HG03457 (cell line): ENCODE results near the gene TEAD4.

ENCODE experiments used
- ATAC-seq: cut with Tn5 transposase; IDR thresholded peaks from one replicate; pipeline ENCODE4 v1.9.1; 2021; ENCODE audit warnings: moderate number of reproducible peaks; ENCODE audit not compliant: unreplicated experiment

Gene TEAD4

DNA sequence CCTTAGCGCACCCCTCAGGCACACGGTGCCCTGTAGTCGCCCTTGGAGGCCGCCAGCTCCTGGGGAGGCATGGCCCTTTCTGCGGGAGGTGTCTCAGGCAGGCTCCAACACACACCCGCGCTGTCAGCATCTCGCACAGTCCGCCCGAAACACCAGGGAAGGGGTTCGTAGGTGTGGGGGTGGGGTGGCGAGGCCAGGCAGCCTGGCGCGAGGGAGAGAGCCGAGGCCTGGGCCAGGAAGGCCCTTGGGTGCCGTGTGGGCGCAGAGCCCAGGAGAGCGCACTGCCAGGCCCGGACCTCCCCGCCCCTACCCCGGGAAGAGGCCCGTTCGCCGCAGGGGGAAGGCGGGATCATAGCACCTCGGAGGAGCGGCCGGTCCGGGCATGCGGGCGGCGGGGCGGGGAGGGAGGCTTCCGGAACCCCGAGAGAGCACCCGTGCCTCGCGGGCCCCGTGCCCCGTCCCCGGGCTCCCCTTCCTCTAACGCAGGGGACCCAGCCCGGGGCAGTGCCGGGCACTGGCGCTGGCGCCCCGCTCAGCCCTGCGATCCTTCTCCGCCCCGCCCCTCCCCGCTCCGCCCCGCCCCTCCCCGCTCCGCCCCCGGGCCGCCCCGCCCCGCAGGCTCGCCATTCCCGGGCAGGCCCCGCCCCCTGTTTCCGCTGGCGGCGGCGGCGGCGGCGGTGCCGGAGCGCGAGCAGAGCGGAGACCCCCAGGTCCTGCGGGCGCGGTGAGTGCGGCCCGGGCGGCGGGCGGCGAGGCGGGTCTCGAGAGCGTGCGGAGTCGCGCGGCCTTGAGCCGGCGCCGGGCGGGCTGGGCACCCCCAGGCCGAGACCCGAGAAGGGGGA, 117.8 kb downstream of the TEAD4 start, which contains the start of gene TSPAN9:
TSS of gene TSPAN9 (plus strand) at position 650 of the 842 bp plus-strand sequence. CDS start 123,815 bp downstream, outside the sequence.
- no peak for ATAC-seq

DNA sequence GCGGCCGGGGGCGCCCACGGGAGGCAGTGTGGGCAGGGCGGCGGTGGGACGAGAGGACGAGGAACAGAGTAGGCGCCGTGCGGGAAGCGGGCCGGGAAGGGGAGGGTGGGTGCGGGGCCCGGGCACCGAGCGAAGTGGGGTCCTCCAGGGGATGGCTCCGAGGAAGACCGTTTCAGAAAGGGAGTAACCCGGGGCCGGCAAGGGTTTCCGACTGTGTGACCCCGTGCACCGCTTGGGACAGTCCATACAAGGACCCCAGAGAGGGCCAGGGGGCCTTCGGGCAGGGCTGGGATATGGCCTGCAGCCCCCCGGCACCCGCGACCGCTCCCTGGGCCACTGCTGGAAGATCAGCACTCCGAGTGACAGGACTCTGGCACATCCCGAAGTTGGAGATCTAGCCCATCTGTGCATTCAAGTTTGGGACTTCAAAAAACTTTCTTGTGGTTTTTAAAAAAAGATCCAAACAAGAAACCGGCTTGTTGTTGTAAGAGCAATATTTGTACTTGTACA, 118.4 kb downstream of the TEAD4 start:
- no peak for ATAC-seq

DNA sequence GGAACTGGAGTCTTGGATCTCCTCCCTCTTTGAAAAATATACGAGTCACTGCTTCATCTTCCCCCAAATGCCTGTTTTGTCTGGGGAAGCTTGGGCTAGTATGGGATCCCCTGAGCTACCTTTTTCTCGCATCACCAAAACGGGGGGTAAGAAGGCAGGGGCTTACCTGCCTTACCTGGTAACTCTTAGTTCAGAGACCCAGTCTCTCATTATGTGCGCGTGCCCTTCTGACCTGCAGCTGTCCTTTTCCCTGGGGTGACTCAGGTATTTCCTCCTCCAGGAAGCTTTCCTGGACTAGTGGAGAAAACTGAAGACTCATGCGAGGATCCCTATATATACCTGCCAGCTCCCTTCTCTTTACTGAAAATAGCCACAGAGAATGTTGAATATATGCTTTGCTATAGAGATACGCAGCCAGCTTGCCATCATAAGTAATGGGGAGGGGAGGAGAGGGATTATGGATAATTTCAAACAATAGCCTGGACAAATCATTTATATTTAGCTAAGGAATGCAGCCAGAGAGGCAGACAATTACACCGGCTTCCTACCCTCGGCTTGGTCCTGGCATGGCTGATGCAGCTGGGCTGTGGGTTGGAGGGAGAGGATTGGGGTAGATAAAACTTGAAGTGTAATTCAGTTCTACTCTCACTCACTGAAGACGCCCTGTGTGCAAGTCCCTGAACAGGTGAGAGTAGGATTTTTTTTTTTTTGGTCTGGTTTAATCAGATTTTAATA, 119.1 kb downstream of the TEAD4 start:
- no peak for ATAC-seq

DNA sequence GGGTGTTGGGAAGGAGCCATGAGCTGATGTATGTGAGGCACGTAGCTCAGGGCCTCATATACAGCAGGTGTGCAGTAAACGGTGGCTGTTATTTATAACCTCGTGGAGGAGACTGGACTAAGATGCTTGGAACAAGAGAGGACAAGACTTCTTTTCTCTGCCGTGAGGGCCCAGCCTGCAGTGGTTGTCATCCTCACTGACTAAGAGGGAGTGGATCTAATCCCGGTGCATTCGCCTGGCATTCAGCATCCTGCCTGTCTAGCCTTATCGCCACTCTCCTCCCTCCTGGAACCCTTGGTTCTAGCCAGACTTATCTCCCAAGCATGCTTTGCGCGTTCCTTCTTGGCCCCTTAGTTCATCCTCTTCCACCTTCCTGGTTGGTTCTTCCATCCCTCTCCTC, 121.9 kb downstream of the TEAD4 start:
- no peak for ATAC-seq

DNA sequence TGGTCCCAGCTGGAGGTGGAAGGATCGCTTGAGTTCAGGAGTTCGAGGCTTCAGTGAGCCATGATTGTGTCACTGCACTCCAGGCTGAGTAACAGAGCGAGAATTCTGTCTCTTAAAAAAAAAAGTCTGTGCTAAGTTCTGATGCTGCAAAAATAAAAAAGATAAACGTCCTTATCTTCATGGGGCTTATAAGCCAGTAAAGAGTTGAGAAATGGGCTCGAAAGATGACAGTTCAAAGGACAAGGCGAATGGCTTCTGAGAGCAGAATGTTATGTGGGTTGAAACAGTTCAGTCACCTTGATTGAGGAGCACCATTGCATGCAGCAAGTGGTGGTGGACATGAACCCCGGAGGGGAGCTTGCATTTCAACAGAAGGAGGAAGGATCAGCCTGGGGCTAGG, 122.7 kb downstream of the TEAD4 start:
- ATAC-seq = no peak

DNA sequence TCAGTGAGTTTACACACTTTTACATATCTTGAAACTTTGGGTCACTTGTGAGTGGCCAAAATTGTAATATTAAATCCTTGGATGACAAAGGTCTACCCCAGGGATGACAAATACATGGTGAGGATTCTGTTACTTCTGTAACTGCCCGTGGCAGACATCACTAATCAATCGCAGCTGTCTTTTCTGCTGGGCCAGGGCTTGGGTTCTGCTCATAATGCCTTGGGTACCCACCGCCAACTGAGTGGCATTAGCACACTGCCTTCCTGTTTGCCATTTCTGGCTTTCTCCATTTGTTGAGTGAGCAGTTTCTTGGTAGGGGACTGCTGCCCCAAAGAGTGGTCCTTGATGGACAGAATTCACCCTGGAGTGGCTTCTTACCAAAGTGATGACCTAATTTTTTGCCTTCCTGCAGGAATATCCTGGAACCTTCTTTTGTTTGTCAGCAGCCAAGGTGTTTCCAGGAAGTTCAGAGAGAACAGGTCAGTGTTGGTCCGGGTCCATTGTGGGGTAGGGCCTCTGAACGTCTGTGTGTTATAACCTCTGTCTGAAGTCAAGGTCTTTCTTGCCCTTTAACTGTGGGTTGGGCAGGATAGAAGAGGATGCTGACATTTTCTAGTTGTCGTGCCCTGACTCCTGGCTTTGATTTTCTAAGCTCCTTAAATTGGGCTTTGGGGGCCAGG, 124.2 kb downstream of the TEAD4 start:
- no peak for ATAC-seq

DNA sequence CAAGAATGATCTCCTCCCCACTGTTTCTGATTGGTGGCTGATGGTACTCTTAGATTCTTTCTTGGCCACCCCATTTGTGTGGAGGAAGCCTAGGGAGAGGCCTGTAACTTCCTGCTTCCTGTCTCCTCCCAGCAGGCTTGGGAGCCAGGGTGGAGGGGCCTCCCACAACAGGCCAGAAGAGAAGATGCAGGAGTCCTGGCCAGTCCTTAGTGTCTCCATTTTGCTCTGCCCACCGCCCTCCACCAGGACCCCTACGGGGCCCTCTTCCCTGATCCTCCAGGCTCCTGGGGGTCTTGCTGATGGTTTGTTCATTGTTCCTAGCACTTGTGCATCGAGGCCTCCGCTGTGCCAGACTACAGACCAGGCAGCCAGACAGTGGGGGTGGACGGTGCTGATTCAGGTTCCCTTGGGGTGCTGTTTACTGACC, 124.7 kb downstream of the TEAD4 start:
- no peak for ATAC-seq

DNA sequence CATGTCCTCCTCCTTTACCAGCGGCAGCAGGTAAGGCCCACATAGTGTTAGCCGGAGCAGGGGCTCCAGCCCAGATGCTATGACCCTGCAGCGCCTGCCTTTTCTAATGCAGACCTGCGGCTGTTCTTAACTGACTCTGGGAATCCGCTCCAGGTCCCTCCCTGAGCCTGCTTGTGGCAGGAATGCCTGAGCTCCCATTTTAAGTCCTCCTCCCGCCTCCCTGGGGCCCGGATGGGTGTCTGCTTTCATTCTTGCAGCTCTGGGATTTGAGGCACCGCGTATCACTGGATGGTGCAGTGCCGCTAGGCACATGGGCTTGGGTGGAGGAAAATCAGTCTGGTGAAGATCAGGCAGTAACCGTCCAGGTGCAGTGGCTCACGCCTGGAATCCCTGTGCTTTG, 125.5 kb downstream of the TEAD4 start:
- no peak for ATAC-seq

DNA sequence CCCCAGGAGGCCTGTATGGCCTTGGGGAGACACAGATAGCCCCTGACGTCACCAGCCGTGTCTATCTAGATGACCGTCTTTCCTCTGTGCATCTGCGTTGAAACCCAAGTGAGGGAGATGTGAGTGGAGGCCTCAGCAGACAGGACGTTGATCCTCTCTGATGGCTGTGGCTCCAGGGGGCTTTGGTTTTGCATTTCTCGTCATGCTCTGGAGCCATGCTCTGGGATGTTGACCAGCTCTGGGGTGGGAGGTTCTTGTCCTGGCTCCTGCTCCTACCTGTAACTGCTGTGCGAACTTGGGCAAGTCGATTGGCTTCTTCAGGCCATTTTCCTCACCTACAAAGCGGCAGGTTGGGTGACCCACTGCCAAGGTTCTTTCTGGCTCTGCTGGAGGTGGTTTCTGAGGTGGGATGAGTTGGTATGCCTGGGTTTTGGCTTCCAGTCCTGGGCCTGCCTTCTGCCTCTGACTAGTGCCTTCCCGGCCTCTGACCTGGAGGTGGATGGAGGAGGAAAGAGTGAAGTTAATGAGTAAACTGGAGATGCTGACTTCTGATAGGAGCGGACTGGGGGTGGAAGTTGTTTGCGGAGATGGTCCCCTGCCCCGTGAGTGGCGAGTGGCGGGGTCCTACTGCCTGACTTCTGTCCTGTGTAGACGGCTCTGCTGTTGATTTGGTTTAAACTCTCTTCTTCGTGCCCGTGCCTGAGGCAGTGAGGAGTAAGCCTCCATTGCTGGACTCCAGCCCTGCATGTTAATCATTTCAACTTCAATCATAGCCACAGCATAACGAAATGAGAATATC, 126.3 kb downstream of the TEAD4 start:
- ATAC-seq = no peak

DNA sequence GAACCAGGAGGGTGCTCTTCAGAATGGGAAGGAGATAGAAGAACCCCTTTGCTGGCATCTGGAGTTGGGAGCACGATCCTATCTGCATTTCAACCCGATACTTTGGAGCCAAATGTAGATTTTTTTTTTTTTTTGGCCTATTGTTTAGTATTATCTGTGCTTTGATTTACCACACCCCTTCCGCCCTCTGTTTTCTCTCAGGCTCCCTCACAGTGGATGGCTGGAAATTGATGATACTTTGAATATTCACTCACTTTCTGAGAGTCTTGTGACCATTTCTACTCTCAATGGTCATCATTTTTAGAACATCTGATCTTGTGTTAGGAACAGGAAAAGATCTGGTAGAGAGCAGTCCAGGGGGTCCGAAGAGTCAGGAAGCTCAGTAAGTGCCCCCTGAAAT, 127.0 kb downstream of the TEAD4 start:
- ATAC-seq = no peak

DNA sequence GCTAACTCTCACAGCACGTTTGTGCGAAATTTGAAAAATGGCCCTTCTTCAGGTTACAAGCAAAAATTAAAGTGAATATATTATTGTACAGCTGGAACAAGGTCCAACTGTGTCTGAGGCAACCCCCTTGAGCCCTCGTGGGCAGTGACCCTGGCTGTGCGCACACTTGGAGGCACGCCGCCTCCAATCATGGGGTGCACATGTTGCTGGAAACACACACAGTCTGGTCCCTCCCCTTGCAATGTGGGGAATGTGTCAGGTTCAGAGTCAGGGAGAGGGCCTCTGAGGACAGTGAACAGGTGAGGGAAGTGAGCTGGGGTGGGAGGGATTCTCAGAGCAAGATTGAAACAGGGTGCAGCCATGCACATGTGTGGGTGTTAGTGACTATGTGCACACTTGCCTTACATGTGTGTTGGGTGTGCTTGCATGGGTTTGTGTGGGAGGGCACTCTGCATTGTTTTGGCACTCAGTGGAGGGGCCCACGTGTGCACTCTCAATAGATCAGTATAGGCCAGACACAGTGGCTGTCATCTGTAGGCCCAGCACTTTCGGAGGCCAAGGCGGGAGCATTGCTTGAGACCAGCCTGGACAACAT, 127.6 kb downstream of the TEAD4 start:
- no peak for ATAC-seq

DNA sequence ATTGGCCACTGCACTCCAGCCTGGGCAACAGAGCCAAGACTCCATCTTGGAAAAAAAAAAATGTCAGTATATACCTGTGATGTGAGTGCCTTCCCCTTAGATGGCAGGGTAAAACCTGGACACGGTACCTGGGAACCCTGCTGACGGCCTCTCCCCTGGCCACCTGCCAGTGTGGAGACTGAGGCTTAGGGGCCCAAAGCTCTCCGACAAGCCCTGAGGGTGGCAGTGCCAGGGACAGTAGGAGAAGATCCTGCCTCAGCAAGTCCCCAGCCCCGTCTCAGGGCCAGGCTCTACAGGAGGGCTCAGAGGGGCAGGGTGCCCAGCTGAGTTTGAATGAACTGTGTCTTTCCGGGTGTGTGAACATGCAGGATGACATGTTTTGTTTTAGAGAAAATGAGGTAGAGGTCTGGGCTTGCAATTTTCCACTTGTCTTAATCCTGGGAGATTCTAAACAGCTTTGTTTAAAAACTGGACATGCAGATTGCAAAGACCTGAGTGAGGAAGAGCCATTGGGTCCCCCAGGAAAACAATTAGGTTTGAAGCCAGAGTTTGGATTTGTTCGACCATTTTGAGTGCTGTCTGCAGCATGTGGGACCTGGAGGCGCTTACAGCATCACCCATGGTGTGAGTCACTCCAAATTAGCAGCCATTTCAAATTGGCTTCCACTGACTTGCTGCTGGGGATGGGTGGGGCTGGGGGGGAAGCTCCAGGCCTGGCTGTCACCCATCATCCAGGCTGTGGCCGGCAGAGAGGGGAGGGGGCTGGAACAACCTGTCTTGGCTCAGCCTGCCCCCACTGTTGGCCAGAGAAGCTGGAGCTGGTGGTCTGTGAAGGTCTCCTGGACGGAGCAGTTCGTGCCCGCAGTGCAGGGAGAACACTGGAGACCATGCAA, 128.8 kb downstream of the TEAD4 start:
- ATAC-seq = no peak

DNA sequence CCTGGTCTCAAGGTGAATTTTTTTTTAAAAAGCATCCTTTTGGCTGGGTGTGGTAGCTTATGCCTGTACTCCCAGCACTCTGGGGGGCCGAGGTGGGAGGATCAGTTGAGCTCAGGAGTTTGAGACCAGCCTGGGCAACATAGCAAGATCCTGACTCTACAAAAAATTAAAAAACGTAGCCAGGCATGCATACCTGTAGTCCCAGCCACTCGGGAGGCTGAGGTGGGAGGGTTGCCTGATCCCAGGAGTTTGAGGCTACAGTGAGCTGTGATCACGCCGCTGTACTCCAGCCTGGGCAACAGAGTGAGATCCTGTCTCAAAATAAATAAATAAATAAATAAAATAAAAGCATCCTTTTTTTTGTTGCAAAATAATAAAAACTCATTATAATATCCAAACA, 130.4 kb downstream of the TEAD4 start:
- ATAC-seq = no peak
